Measurements from ENCODE around the gene PLEKHG2.

PLEKHG2 gene

GRCh38 chr19:39463403-39463802, 50.9 kb downstream of the PLEKHG2 start:
- no peak for DNase-seq (ENCODE audit: low spot score)
- H3K27ac ChIP-seq: no peak overlapping the region
- TF ChIP-seq CTCF (conservative IDR thresholded peaks at IDR 0.05; ENCODE audit: low read depth): no peak
- CTCF ChIA-PET: interaction anchor here (0.6 kb wide), 1 partner anchor 277 kb away, joined by 3 read pairs; no protein-coding TSS in a partner anchor
- POLR2A ChIA-PET (ENCODE audit: low non-redundant PET): no interaction called here

GRCh38 chr19:39465956-39466747, 53.7 kb downstream of the PLEKHG2 start:
- no peak for DNase-seq (ENCODE audit: low spot score)
- ChIA-PET POLR2A (ENCODE audit: low non-redundant PET) (no interaction called here), CTCF (no interaction called here)
- no peak overlapping the region for H3K27ac ChIP-seq
- no peak for TF ChIP-seq CTCF (conservative IDR thresholded peaks at IDR 0.05; ENCODE audit: low read depth)

- ChIA-PET CTCF (interaction anchor here (1.5 kb wide), 1 partner anchor 35 kb away, joined by 10 read pairs; no protein-coding TSS in a partner anchor), POLR2A (ENCODE audit: low non-redundant PET) (no interaction called here)
- no peak for TF ChIP-seq CTCF (conservative IDR thresholded peaks at IDR 0.05; ENCODE audit: low read depth)
- no peak overlapping the region for H3K27ac ChIP-seq
- DNase-seq (ENCODE audit: low spot score): no peak
These were observed 55.5 kb downstream of the PLEKHG2 start for GRCh38 chr19:39467941-39468340.

GRCh38 chr19:39469036-39469435, 56.6 kb downstream of the PLEKHG2 start:
- no peak for DNase-seq (ENCODE audit: low spot score)
- no peak for TF ChIP-seq CTCF (conservative IDR thresholded peaks at IDR 0.05; ENCODE audit: low read depth)
- H3K27ac ChIP-seq: no peak overlapping the region; the same call in 1 of the 2 replicates
- CTCF ChIA-PET: interaction anchor here (0.5 kb wide), 1 partner anchor 1560 kb away, joined by 6 read pairs; no protein-coding TSS in a partner anchor
- POLR2A ChIA-PET (ENCODE audit: low non-redundant PET): no interaction called here

GRCh38 chr19:39469567-39469966, 57.1 kb downstream of the PLEKHG2 start:
- POLR2A ChIA-PET (ENCODE audit: low non-redundant PET): no interaction called here
- no peak for TF ChIP-seq CTCF (conservative IDR thresholded peaks at IDR 0.05; ENCODE audit: low read depth)
- DNase-seq (ENCODE audit: low spot score): no peak
- no peak overlapping the region; the same call in 1 of the 2 replicates for H3K27ac ChIP-seq
- CTCF ChIA-PET: interaction anchor here (0.5 kb wide), 1 partner anchor 1561 kb away, joined by 6 read pairs; no protein-coding TSS in a partner anchor

GRCh38 chr19:39470724-39471339, 58.4 kb downstream of the PLEKHG2 start:
- ChIA-PET CTCF (no interaction called here), POLR2A (ENCODE audit: low non-redundant PET) (no interaction called here)
- TF ChIP-seq CTCF (conservative IDR thresholded peaks at IDR 0.05; ENCODE audit: low read depth): no peak
- no peak for DNase-seq (ENCODE audit: low spot score)
- H3K27ac ChIP-seq: no peak overlapping the region

All from RWPE1 (cell line).